SK-N-SH treated with all-trans-retinoic acid at 6 μM for 48 hours (cell line): ENCODE measurements around the gene MEIS3.

Experiments
- ATAC-seq: fragments of 200-7000 bp; cut with Tn5 transposase; 3 replicates; pipeline ENCODE4 v1.9.1; 2020; ENCODE audit warnings: mild to moderate bottlenecking, moderate library complexity
- CSDC2 ChIP-seq: fragments of 250-450 bp; sonication (Bioruptor Pico); IDR thresholded peaks from 2 replicates; pipeline ENCODE4 v1.5.0; 2020; ENCODE audit warnings: mild to moderate bottlenecking, moderate library complexity
- ESRRG ChIP-seq: fragments of 250-450 bp; sonication (Bioruptor Pico); IDR thresholded peaks from 2 replicates; pipeline ENCODE4 v1.6.1; 2021; ENCODE audit warnings: mild to moderate bottlenecking
- GLIS3 ChIP-seq: fragments of 250-450 bp; sonication (Bioruptor Pico); IDR thresholded peaks from 2 replicates; pipeline ENCODE4 v1.5.0; 2020; ENCODE audit warnings: mild to moderate bottlenecking, moderate library complexity
- ISL1 ChIP-seq: fragments of 250-450 bp; sonication (Bioruptor Pico); IDR thresholded peaks from 2 replicates; pipeline ENCODE4 v2.1.2; 2022; ENCODE audit warnings: mild to moderate bottlenecking, moderate library complexity
- OSR1 ChIP-seq: fragments of 250-450 bp; sonication (Bioruptor Pico); IDR thresholded peaks from 2 replicates; pipeline ENCODE4 v1.8.0; 2022; ENCODE audit warnings: moderate library complexity, mild to moderate bottlenecking, inconsistent platforms
- PPARA ChIP-seq: fragments of 250-450 bp; sonication (Bioruptor Pico); IDR thresholded peaks from 2 replicates; pipeline ENCODE4 v1.5.0; 2020; ENCODE audit warnings: mild to moderate bottlenecking, borderline replicate concordance
- RARB ChIP-seq: fragments of 250-450 bp; sonication (Bioruptor Pico); IDR thresholded peaks from 2 replicates; pipeline ENCODE4 v1.8.0; 2021; ENCODE audit warnings: mild to moderate bottlenecking, moderate library complexity
- SNAI2 ChIP-seq: fragments of 250-450 bp; sonication (Bioruptor Pico); IDR thresholded peaks from 2 replicates; pipeline ENCODE4 v1.5.0; 2020; ENCODE audit warnings: mild to moderate bottlenecking, moderate library complexity
- TCF4 ChIP-seq: fragments of 250-450 bp; sonication (Bioruptor Pico); IDR thresholded peaks from 2 replicates; pipeline ENCODE4 v1.8.0; 2021; ENCODE audit warnings: mild to moderate bottlenecking, moderate library complexity, borderline replicate concordance
- TOX ChIP-seq: fragments of 250-450 bp; sonication (Bioruptor Pico); IDR thresholded peaks from 2 replicates; pipeline ENCODE4 v1.8.0; 2021; ENCODE audit warnings: mild to moderate bottlenecking, moderate library complexity, borderline replicate concordance
- ZC3H10 ChIP-seq: fragments of 250-450 bp; sonication (Bioruptor Pico); IDR thresholded peaks from 2 replicates; pipeline ENCODE4 v1.5.1; 2021; ENCODE audit warnings: mild to moderate bottlenecking, moderate library complexity
- ZFP3 ChIP-seq: fragments of 250-450 bp; sonication (Bioruptor Pico); IDR thresholded peaks from 2 replicates; pipeline ENCODE4 v1.5.0; 2020; ENCODE audit warnings: mild to moderate bottlenecking, moderate library complexity
- ZFP30 ChIP-seq: fragments of 450-650 bp; formaldehyde crosslinking; IDR thresholded peaks from 2 replicates; pipeline ENCODE4 v1.5.0; 2022; ENCODE audit warnings: mild to moderate bottlenecking, moderate library complexity
- ZNF8 ChIP-seq: fragments of 450-650 bp; formaldehyde crosslinking; IDR thresholded peaks from 2 replicates; pipeline ENCODE4 v1.5.0; 2020; ENCODE audit warnings: mild to moderate bottlenecking, moderate library complexity
- TF ChIP-seq, protein P1 (sequence below): fragments of 250-450 bp; sonication (Bioruptor Pico); IDR thresholded peaks from 2 replicates; pipeline ENCODE4 v1.5.0; 2020; ENCODE audit warnings: mild to moderate bottlenecking, moderate library complexity
- TF ChIP-seq, protein P2 (sequence below): fragments of 250-450 bp; sonication (Bioruptor Pico); IDR thresholded peaks from 2 replicates; pipeline ENCODE4 v1.5.1; 2020; ENCODE audit warnings: low read depth, mild to moderate bottlenecking, moderate library complexity
- TF ChIP-seq, protein P3 (sequence below): fragments of 250-450 bp; sonication (Bioruptor Pico); IDR thresholded peaks from 2 replicates; pipeline ENCODE4 v1.8.0; 2020; ENCODE audit warnings: mild to moderate bottlenecking, moderate library complexity, borderline replicate concordance
- TF ChIP-seq, protein P4 (sequence below): fragments of 250-450 bp; sonication (Bioruptor Pico); IDR thresholded peaks from 2 replicates; pipeline ENCODE4 v1.5.1; 2021; ENCODE audit warnings: mild to moderate bottlenecking, moderate library complexity
- TF ChIP-seq, protein P5 (sequence below): fragments of 250-450 bp; sonication (Bioruptor Pico); IDR thresholded peaks from 2 replicates; pipeline ENCODE4 v1.8.0; 2021; ENCODE audit warnings: low read depth, mild to moderate bottlenecking, moderate library complexity, borderline replicate concordance

Gene MEIS3

DNA sequence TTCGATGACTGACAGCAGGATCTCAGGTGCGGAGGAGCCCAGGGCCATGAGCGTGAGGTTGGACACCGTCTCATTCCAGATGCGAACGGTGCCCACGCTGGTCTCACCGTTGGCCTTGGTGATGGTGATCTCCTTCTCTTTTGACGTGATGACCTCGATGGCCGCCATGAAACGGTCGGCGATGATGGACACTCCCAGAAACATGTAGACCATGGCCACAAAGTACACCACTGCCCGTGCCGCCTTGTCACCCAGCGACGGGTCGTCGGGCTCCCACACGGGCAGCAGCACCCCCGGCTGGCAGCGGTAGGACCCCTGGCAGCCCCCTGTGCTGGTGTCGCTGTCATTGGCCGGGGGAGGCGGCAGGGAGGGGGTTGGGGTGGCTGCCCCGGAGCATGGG is 46.6 kb upstream of the MEIS3 start:
- TF ChIP-seq SNAI2 (CRISPR knock-in tag) (no peak), PPARA (no peak), ZFP3 (CRISPR knock-in tag) (no peak), ZNF8 (no peak)
- TF ChIP-seq, protein P1, sequence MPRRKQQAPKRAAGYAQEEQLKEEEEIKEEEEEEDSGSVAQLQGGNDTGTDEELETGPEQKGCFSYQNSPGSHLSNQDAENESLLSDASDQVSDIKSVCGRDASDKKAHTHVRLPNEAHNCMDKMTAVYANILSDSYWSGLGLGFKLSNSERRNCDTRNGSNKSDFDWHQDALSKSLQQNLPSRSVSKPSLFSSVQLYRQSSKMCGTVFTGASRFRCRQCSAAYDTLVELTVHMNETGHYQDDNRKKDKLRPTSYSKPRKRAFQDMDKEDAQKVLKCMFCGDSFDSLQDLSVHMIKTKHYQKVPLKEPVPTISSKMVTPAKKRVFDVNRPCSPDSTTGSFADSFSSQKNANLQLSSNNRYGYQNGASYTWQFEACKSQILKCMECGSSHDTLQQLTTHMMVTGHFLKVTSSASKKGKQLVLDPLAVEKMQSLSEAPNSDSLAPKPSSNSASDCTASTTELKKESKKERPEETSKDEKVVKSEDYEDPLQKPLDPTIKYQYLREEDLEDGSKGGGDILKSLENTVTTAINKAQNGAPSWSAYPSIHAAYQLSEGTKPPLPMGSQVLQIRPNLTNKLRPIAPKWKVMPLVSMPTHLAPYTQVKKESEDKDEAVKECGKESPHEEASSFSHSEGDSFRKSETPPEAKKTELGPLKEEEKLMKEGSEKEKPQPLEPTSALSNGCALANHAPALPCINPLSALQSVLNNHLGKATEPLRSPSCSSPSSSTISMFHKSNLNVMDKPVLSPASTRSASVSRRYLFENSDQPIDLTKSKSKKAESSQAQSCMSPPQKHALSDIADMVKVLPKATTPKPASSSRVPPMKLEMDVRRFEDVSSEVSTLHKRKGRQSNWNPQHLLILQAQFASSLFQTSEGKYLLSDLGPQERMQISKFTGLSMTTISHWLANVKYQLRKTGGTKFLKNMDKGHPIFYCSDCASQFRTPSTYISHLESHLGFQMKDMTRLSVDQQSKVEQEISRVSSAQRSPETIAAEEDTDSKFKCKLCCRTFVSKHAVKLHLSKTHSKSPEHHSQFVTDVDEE: no peak
- ATAC-seq: no peak

DNA sequence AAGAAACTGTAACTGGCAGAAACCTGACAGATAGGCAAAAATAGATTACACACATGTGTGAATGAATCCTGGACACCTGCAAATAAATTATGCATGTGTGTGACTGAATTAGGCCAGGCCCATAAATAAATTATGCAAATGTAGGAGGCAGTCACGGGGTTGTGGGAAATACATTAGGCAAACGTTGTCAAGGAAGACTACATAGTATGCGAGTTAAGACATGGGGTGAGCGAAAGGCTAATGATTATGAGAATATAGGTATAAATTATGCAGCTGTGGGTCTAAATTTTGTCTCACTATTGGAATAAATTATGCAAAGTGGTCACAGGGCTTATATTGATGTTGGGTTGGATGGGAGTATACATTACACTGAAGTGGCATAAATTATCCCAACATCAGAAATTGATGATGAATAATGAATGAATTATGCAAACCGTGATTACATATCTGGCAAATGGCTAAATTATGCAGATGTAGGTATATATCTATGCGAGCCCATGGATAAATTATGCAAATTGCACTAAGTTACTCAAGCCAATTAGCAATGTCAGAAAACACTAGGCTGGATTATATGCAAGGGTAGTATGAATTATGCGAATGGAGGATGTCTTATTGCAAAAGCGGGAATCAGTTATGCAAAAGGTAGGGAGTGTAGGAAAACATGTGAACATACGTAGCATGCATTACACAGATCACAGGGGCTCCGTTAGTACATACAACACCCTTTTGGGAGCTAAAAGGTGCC is 45.5 kb upstream of the MEIS3 start:
- TF ChIP-seq ZC3H10 (CRISPR knock-in tag) (no peak), RARB (CRISPR knock-in tag) (no peak), OSR1 (CRISPR knock-in tag) (no peak), GLIS3 (CRISPR knock-in tag) (no peak), ISL1 (CRISPR knock-in tag) (no peak), CSDC2 (CRISPR knock-in tag) (no peak), TOX (CRISPR knock-in tag) (no peak), ESRRG (CRISPR knock-in tag) (no peak), SNAI2 (CRISPR knock-in tag) (no peak), PPARA (no peak), ZFP3 (CRISPR knock-in tag) (no peak), ZFP30 (CRISPR knock-in tag) (no peak), ZNF8 (no peak), TCF4 (CRISPR knock-in tag) (no peak)
- TF ChIP-seq, protein P2, sequence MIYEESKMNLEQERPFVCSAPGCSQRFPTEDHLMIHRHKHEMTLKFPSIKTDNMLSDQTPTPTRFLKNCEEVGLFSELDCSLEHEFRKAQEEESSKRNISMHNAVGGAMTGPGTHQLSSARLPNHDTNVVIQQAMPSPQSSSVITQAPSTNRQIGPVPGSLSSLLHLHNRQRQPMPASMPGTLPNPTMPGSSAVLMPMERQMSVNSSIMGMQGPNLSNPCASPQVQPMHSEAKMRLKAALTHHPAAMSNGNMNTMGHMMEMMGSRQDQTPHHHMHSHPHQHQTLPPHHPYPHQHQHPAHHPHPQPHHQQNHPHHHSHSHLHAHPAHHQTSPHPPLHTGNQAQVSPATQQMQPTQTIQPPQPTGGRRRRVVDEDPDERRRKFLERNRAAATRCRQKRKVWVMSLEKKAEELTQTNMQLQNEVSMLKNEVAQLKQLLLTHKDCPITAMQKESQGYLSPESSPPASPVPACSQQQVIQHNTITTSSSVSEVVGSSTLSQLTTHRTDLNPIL: no peak
- TF ChIP-seq, protein P3, sequence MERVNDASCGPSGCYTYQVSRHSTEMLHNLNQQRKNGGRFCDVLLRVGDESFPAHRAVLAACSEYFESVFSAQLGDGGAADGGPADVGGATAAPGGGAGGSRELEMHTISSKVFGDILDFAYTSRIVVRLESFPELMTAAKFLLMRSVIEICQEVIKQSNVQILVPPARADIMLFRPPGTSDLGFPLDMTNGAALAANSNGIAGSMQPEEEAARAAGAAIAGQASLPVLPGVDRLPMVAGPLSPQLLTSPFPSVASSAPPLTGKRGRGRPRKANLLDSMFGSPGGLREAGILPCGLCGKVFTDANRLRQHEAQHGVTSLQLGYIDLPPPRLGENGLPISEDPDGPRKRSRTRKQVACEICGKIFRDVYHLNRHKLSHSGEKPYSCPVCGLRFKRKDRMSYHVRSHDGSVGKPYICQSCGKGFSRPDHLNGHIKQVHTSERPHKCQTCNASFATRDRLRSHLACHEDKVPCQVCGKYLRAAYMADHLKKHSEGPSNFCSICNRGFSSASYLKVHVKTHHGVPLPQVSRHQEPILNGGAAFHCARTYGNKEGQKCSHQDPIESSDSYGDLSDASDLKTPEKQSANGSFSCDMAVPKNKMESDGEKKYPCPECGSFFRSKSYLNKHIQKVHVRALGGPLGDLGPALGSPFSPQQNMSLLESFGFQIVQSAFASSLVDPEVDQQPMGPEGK (CRISPR knock-in tag): no peak
- TF ChIP-seq, protein P1: no peak
- TF ChIP-seq, protein P4, sequence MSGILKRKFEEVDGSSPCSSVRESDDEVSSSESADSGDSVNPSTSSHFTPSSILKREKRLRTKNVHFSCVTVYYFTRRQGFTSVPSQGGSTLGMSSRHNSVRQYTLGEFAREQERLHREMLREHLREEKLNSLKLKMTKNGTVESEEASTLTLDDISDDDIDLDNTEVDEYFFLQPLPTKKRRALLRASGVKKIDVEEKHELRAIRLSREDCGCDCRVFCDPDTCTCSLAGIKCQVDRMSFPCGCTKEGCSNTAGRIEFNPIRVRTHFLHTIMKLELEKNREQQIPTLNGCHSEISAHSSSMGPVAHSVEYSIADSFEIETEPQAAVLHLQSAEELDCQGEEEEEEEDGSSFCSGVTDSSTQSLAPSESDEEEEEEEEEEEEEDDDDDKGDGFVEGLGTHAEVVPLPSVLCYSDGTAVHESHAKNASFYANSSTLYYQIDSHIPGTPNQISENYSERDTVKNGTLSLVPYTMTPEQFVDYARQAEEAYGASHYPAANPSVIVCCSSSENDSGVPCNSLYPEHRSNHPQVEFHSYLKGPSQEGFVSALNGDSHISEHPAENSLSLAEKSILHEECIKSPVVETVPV (CRISPR knock-in tag): no peak
- TF ChIP-seq, protein P5, sequence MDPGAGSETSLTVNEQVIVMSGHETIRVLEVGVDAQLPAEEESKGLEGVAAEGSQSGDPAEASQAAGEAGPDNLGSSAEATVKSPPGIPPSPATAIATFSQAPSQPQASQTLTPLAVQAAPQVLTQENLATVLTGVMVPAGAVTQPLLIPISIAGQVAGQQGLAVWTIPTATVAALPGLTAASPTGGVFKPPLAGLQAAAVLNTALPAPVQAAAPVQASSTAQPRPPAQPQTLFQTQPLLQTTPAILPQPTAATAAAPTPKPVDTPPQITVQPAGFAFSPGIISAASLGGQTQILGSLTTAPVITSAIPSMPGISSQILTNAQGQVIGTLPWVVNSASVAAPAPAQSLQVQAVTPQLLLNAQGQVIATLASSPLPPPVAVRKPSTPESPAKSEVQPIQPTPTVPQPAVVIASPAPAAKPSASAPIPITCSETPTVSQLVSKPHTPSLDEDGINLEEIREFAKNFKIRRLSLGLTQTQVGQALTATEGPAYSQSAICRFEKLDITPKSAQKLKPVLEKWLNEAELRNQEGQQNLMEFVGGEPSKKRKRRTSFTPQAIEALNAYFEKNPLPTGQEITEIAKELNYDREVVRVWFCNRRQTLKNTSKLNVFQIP (CRISPR knock-in tag): no peak
- no peak for ATAC-seq
